ENCODE measurements around the gene IL17C. TPM values are rescaled to one million over a fixed set of nuclear protein-coding genes. Genes with fewer than 3 reads are reported as not detected.

IL17C gene
- total RNA-seq, 1 experiment from 2014 or later: 0.31 TPM

DNA sequence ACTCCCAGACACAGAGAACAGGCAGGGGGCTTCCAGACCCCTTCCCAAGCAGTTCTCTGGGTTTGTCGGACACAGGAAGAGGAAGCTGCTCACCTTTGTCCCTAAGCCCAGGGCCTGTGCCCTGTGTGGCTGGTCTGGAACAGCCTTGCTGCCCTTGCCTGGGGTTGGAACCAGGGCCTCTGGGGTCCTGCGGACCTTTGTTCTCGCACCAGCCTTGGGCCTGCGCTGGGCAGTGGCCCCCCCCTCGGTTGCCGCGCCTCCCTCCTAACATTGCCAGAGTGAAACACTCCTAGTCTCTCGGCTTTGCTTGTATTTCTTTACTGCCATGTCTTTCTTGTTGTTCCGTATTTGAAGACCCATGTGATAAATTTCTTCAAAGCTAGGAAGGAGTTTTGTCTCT is 8.5 kb upstream of the IL17C start:
- Histone ChIP-seq H3K4me1 (ENCODE audit: insufficient read depth, low read length) (no peaks in the 10 kb centered on the region), H2BK12ac (ENCODE audit: insufficient read length, low read depth, low read length) (no peak overlapping the region), H4K20me1 (ENCODE audit: control insufficient read depth, insufficient read depth, insufficient read length) (no peaks in the 10 kb centered on the region), H2BK5ac (ENCODE audit: insufficient read length, low read length) (no peak overlapping the region), H3K18ac (ENCODE audit: insufficient read length, low read depth, low read length) (no peak overlapping the region), H2AFZ (ENCODE audit: low read length) (no peak overlapping the region), H4K8ac (replicated peaks; ENCODE audit: insufficient read length, low read depth, low read length) (no peak overlapping the region), H3K4ac (ENCODE audit: low read depth, low read length) (no peak overlapping the region), H4K5ac (ENCODE audit: insufficient read length, low read depth, low read length) (no peak overlapping the region), H3K27ac (ENCODE audit: insufficient read length, low read depth, low read length) (no peak overlapping the region), H3K4me2 (ENCODE audit: insufficient read depth, insufficient read length, low read length) (no peak overlapping the region), H2BK120ac (ENCODE audit: low read depth, low read length, poor library complexity, severe bottlenecking) (no peak overlapping the region), H3K79me1 (ENCODE audit: insufficient read depth, low read depth, low read length, poor library complexity, severe bottlenecking) (no peaks in the 10 kb centered on the region), H3K23ac (ENCODE audit: insufficient read length, low read depth, low read length) (no peak overlapping the region), H3K23me2 (ENCODE audit: insufficient read length, low read depth, low read length, poor library complexity, severe bottlenecking) (peaks cover 10% of the 10 kb centered on the region), H3K79me2 (ENCODE audit: insufficient read depth, low read length) (no peaks in the 10 kb centered on the region), H3T11ph (ENCODE audit: low read length) (no peak overlapping the region), H3K27me3 (ENCODE audit: insufficient read depth, low read length) (no peaks in the 10 kb centered on the region), H2BK20ac (ENCODE audit: low read depth, low read length, poor library complexity, severe bottlenecking) (no peak overlapping the region), H2BK15ac (ENCODE audit: low read depth, low read length) (no peak overlapping the region), H2AK5ac (ENCODE audit: insufficient read length, low read length) (no peak overlapping the region), H3K56ac (ENCODE audit: insufficient read length, low read depth, low read length) (no peak overlapping the region), H3K9me3 (ENCODE audit: control insufficient read depth, low read depth, low read length) (no peaks in the 10 kb centered on the region), H4K91ac (ENCODE audit: insufficient read length, low read depth, low read length) (no peak overlapping the region), H3K9ac (ENCODE audit: extremely low read depth, insufficient read length, low read length) (no peak overlapping the region), H3K14ac (ENCODE audit: insufficient read depth, low read length) (no peak overlapping the region)
- no CpG with 5 or more reads among the region's 9 CpGs for whole genome bisulfite sequencing (ENCODE audit: extremely low coverage, insufficient read length, low lambda C conversion rate)
- H3K27me3 Mint-ChIP-seq (ENCODE audit: low read depth): no peaks in the 10 kb centered on the region
- H3K4me3 Mint-ChIP-seq: no peak overlapping the region
- TF ChIP-seq, protein P1, sequence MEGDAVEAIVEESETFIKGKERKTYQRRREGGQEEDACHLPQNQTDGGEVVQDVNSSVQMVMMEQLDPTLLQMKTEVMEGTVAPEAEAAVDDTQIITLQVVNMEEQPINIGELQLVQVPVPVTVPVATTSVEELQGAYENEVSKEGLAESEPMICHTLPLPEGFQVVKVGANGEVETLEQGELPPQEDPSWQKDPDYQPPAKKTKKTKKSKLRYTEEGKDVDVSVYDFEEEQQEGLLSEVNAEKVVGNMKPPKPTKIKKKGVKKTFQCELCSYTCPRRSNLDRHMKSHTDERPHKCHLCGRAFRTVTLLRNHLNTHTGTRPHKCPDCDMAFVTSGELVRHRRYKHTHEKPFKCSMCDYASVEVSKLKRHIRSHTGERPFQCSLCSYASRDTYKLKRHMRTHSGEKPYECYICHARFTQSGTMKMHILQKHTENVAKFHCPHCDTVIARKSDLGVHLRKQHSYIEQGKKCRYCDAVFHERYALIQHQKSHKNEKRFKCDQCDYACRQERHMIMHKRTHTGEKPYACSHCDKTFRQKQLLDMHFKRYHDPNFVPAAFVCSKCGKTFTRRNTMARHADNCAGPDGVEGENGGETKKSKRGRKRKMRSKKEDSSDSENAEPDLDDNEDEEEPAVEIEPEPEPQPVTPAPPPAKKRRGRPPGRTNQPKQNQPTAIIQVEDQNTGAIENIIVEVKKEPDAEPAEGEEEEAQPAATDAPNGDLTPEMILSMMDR (conservative IDR thresholded peaks at IDR 0.05): no peak
- peaks cover 15 to 57% (median 50%) of the 10 kb centered on the region in 3 experiments; a peak in 6 of 7 replicates for H3K36me3 Mint-ChIP-seq (ENCODE audit: insufficient read depth in 1 of 3, low read depth in 3 of 3)
- no peak for DNase-seq
- peaks cover 0 to 20% of the 10 kb centered on the region in 2 experiments; a peak in 3 of 4 replicates for H3K4me1 Mint-ChIP-seq
- H3K9me3 Mint-ChIP-seq: no peaks in the 10 kb centered on the region; a peak in 1 of 5 replicates
- no peak overlapping the region for H3K27ac Mint-ChIP-seq

Data from H9 (cell line).